ENCODE measurements around the gene PRAMEF20. TPM values are rescaled to one million over a fixed set of nuclear protein-coding genes. Genes with fewer than 3 reads are reported as not detected.

PRAMEF20 gene
- total RNA-seq = not detected in 2 replicates

GRCh38 chr1:13410150-13410549 is at the start of gene PRAMEF20:
Gene PRAMEF20, plus strand, starts transcription at chr1:13410450. Its CDS starts 5,905 bp downstream, at chr1:13416355.

DNA sequence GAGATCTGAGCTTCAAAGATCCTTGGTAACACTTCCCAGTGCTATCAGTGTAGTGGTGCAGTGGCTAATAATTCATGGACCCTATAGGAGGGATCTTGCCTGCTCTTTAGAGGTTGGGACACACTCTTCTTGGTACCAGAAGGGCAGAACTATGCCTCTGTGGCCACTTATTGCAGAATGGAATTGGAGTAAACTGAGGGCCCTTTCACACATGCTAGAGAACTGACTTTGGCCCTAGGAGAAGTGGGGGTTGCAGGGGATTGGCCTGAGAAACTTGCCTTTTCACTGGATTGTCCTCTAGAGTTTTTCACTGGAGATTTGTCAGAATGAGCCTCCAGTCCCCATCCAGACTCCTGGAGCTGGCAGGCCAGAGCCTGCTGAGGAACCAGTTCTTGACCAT is 20.9 kb upstream of the PRAMEF20 start, which contains the start of gene PRAMEF17:
PRAMEF17 (plus strand) TSS at position 301 of the 400 bp plus-strand sequence; CDS start at position 327, 26 bp downstream.

Other genes with a start within 250 kb of the PRAMEF20 start
- gene HNRNPCL4, start 244.8 kb upstream of the PRAMEF20 start, total RNA-seq = not detected in 2 replicates
- gene PRAMEF9, start 238.6 kb upstream of the PRAMEF20 start, total RNA-seq = not detected in 2 replicates
- not detected in 2 replicates for gene PRAMEF13, start 209.0 kb upstream of the PRAMEF20 start, total RNA-seq
- gene PRAMEF18, start 184.3 kb upstream of the PRAMEF20 start, total RNA-seq = not detected in 2 replicates
- gene PRAMEF5, start 156.3 kb upstream of the PRAMEF20 start, total RNA-seq = not detected in 2 replicates
- not detected in 2 replicates for gene PRAMEF8, start 125.3 kb upstream of the PRAMEF20 start, total RNA-seq
- not detected in 2 replicates for gene PRAMEF33, start 106.9 kb upstream of the PRAMEF20 start, total RNA-seq
- gene PRAMEF15, start 94.9 kb upstream of the PRAMEF20 start, total RNA-seq = not detected in 2 replicates
- gene PRAMEF14, start 63.3 kb upstream of the PRAMEF20 start, total RNA-seq = not detected in 2 replicates
- not detected in 2 replicates for gene PRAMEF19, start 38.5 kb upstream of the PRAMEF20 start, total RNA-seq
- gene PRAMEF17, start 20.8 kb upstream of the PRAMEF20 start, total RNA-seq = not detected in 2 replicates
- gene LRRC38, start 103.6 kb downstream of the PRAMEF20 start, total RNA-seq = 1.4 TPM in 1 of 2 replicates, not detected in the other
- gene PDPN, start 173.4 kb downstream of the PRAMEF20 start, total RNA-seq = 0.49 and 155 TPM in 2 replicates

Measured in bladder microvascular endothelial cell (primary cell).